Type B pancreatic cell (in vitro differentiated cells): Measurements from ENCODE around the gene CCDC97. TPM values are rescaled to one million over a fixed set of nuclear protein-coding genes. Genes with fewer than 3 reads are reported as not detected.

Experiments
- DNase-seq: peaks from one replicate; pipeline ENCODE4 v3.0.0; 2021; ENCODE audit warnings: mixed read lengths; ENCODE audit not compliant: unreplicated experiment; ENCODE audit errors: extremely low spot score
- H3K27ac Mint-ChIP-seq: 2 replicates; pipeline ENCODE4 v1.8.0; 2021; ENCODE audit warnings: mild to moderate bottlenecking, mixed read lengths
- H3K27me3 Mint-ChIP-seq: 2 replicates; pipeline ENCODE4 v1.8.0; 2021; ENCODE audit warnings: mixed read lengths
- H3K36me3 Mint-ChIP-seq: 2 replicates; pipeline ENCODE4 v1.8.0; 2021; ENCODE audit warnings: mixed read lengths
- H3K4me1 Mint-ChIP-seq: one replicate; pipeline ENCODE4 v1.8.0; 2021; ENCODE audit warnings: mixed read lengths; ENCODE audit not compliant: unreplicated experiment
- H3K4me3 Mint-ChIP-seq: 2 replicates; pipeline ENCODE4 v1.8.0; 2021; ENCODE audit warnings: mild to moderate bottlenecking, mixed read lengths
- H3K9me3 Mint-ChIP-seq: 2 replicates; pipeline ENCODE4 v1.8.0; 2021; ENCODE audit warnings: mixed read lengths
- total RNA-seq: library from RNA; stranded (reverse); gene quantifications from 2 replicates; pipeline ENCODE4 v1.2.1, GENCODE V29; 2021; ENCODE audit warnings: low replicate concordance
- TF ChIP-seq, protein P1 (sequence below): fragments of 200-600 bp; sonication (generic); conservative IDR thresholded peaks from 2 replicates; pipeline ENCODE4 v1.5.0; 2021; ENCODE audit warnings: antibody characterized with exemption, mild to moderate bottlenecking

Gene CCDC97
- total RNA-seq, 1 donor from 2014 or later: 42.6 TPM

DNA sequence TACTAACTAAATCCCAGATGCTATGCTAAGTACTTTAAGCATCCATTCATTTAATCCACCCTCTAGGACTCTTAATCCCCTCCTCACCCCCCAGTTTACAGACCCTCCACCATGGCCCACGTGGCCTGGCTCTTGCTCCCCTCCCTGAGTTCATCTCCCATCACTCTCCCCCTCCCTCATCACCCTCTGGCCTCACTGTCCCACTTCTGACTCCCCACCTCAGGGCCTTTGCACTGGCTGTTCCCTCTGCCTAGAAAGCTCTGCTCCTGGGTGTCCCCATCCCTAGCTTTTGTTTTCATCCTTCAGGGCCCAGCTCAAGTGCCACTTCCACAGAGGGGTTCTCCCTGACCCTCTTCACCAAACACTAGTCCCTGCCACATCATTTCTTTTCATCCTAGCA, 49.8 kb downstream of the CCDC97 start:
- DNase-seq: no peak
- Mint-ChIP-seq H3K27me3 (peaks cover 11% of the 10 kb centered on the region), H3K4me3 (no peak overlapping the region), H3K27ac (no peak overlapping the region), H3K4me1 (peaks cover 14% of the 10 kb centered on the region), H3K9me3 (no peaks in the 10 kb centered on the region), H3K36me3 (peaks cover 5% of the 10 kb centered on the region)
- TF ChIP-seq, protein P1, sequence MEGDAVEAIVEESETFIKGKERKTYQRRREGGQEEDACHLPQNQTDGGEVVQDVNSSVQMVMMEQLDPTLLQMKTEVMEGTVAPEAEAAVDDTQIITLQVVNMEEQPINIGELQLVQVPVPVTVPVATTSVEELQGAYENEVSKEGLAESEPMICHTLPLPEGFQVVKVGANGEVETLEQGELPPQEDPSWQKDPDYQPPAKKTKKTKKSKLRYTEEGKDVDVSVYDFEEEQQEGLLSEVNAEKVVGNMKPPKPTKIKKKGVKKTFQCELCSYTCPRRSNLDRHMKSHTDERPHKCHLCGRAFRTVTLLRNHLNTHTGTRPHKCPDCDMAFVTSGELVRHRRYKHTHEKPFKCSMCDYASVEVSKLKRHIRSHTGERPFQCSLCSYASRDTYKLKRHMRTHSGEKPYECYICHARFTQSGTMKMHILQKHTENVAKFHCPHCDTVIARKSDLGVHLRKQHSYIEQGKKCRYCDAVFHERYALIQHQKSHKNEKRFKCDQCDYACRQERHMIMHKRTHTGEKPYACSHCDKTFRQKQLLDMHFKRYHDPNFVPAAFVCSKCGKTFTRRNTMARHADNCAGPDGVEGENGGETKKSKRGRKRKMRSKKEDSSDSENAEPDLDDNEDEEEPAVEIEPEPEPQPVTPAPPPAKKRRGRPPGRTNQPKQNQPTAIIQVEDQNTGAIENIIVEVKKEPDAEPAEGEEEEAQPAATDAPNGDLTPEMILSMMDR: no peak

DNA sequence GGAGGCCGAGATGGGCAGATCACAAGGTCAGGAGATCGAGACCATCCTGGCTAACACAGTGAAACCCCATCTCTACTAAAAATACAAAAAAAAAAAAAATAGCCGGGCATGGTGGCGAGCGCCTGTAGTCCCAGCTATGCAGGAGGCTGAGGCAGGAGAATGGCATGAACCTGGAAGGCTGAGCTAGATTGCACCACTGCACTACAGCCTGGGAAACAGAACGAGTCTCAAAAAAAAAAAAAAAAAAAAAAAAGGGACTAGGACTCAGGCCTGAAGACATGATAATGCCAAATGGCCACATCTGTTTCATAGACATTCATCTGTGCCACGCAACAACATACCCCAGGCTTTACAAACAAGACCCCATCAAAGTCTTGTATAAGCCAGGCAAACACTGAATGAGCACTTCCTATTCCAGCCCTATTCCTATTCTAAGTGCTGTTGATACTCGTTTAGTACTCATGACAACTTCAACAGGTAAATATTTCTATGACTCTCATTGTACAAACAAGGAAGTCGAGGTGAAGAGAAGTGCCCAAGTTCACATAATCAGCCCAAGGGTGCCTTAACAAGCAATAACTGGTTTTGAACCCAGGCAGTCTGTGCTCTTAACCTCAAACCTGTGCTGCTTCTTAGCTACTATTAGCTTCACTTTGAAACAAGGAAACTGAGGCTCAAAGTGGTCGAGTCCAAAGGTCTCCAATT, 52.3 kb downstream of the CCDC97 start:
- Mint-ChIP-seq H3K36me3 (peaks cover 3% of the 10 kb centered on the region), H3K27ac (peak overlapping the region; percentile 50), H3K9me3 (no peaks in the 10 kb centered on the region), H3K27me3 (no peaks in the 10 kb centered on the region), H3K4me1 (peaks cover 14% of the 10 kb centered on the region), H3K4me3 (peak overlapping the region; percentile 96)
- TF ChIP-seq, protein P1: no peak
- DNase-seq: no peak

DNA sequence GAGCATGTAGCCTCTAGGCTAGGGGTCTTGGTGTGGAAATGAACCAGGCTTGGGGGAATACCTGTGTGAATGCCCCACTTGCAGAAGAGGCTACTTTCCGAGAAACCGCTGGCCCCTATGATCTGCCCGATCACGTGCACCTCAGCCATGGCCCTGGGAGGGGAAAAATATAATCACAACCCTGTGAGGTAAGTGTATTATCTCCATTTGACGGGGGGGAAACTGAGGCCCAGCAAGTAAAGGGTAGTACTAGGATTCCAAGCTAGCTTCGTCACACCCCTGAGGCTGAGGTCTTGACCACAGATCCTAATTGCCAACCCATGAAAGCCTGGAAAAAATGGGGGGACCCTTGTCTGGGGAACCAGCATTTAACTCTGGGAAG, 53.4 kb downstream of the CCDC97 start:
- no peak for DNase-seq
- no peaks in the 10 kb centered on the region for H3K27me3 Mint-ChIP-seq
- peaks cover 3% of the 10 kb centered on the region for H3K36me3 Mint-ChIP-seq
- TF ChIP-seq, protein P1: no peak
- peak overlapping the region; percentile 100 for H3K27ac Mint-ChIP-seq
- H3K4me3 Mint-ChIP-seq: peak overlapping the region; percentile 96
- peaks cover 14% of the 10 kb centered on the region for H3K4me1 Mint-ChIP-seq
- H3K9me3 Mint-ChIP-seq: no peaks in the 10 kb centered on the region

DNA sequence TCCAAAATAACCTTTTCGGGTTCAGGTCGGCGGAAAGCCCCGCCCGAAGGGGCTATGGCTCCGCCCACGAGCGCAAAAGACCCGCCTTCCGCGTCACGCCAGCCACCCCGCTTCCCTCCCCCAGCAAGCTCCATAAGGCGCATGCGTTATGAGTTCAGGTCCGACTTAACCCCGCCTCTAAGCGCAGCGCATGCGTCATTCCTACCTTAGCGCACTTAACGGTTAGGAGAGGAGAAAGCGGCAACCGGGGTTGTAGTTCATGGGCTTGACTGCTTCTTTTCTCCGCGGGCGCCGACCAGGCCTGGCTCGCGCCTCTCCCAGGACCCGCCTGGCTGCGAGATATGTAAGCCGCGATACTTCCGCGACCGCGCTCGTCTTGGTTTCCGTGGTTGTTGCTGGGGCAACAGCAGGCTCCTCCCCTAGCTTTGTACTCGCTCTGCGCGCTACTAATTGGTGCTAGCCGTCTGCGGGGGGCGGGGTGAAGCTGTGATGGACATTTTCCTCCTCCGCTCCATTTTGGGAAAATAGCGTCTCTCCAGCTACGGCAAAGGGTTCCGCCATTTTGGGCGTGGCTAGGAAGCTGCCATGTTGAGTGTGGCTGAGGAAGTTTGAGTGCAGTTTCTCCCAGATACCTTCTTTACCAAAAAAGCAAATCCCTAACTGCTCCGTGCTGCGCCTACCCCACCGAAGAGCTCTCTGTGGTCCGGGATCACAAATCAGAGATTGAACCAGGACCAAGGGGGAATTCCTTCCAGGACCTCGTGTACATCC, 54.0 kb downstream of the CCDC97 start, which contains the start of gene B9D2:
B9D2 (minus strand) TSS at position 397 of the 771 bp plus-strand sequence. CDS start 630 bp downstream, outside the sequence.
- peak; percentile 97 for DNase-seq
- Mint-ChIP-seq H3K27ac (peak within 1 kb of the TSS; percentile 100), H3K27me3 (no peaks in the 10 kb centered on the region), H3K36me3 (peaks cover 3% of the 10 kb centered on the region), H3K4me1 (peaks cover 14% of the 10 kb centered on the region), H3K4me3 (peak within 1 kb of the TSS; percentile 96), H3K9me3 (no peaks in the 10 kb centered on the region)
- TF ChIP-seq, protein P1: no peak

DNA sequence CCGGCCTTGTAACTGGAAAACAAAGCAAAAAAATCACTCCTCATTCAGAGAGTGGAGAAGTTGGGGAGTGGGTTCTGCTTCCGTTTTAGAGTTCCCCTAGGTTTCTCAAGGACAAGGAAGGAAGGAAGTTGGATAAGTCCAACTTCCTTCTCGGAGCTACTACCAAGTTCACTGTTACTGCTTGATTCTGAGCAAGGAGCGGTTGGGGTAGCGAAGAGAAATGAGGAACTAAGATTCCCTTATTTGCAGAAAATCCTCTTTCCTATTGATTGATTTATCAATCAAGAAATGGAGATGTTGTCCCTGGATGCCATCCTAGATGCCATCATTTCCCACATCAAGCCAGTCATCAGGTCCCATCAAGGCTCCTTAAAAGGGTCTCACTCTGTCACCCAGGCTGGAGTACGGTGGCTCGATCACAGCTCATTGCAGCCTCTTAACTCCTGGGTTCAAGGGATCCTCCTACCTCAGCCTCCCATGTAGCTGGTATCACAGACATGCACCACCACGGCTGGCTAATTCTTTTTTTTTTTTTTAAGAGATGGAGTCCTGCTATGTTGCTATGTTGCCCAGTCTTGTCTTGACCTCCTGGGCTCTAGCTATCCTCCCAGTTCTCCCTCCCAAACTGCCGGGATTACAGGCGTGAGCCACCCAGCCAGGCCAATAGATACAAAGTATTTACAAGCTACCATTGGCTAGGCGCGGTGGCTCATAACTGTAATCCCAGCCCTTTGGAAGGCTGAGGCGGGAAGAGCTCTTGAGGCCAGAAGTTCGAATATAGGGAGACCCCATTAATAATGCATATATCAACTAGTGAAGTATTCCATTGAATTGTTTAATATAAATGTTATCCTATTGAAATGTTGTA, 54.8 kb downstream of the CCDC97 start:
- TF ChIP-seq, protein P1: no peak
- H3K9me3 Mint-ChIP-seq: no peaks in the 10 kb centered on the region
- H3K27me3 Mint-ChIP-seq: no peaks in the 10 kb centered on the region
- H3K27ac Mint-ChIP-seq: peak overlapping the region; percentile 100
- peaks cover 3% of the 10 kb centered on the region for H3K36me3 Mint-ChIP-seq
- peaks cover 14% of the 10 kb centered on the region for H3K4me1 Mint-ChIP-seq
- no peak for DNase-seq
- H3K4me3 Mint-ChIP-seq: peak overlapping the region; percentile 96
